ES-I3 (cell line): ENCODE results near the gene NDUFA5.

Experiments
- H3K36me3 ChIP-seq: 2 replicates; pipeline ENCODE4 v1.6.1; 2013; ENCODE audit warnings: mild to moderate bottlenecking, low read length, control low read depth, moderate library complexity; ENCODE audit not compliant: insufficient read depth
- H3K4me1 ChIP-seq: 2 replicates; pipeline ENCODE4 v1.6.1; 2013; ENCODE audit warnings: mild to moderate bottlenecking, control low read depth, low read length; ENCODE audit not compliant: insufficient read depth
- H3K9ac ChIP-seq: 2 replicates; pipeline ENCODE4 v1.6.1; 2013; ENCODE audit warnings: low read depth, mild to moderate bottlenecking, low read length, moderate library complexity
- H3K9me3 ChIP-seq: 2 replicates; pipeline ENCODE4 v1.6.1; 2013; ENCODE audit warnings: mild to moderate bottlenecking, low read length, moderate library complexity; ENCODE audit not compliant: control insufficient read depth, insufficient read depth

The NDUFA5 gene

GRCh38 chr7:123505221-123505620 is 52.4 kb downstream of the NDUFA5 start:
- no peaks in the 10 kb centered on the region; the same call in 1 of the 2 replicates for H3K9me3 ChIP-seq
- no peaks in the 10 kb centered on the region for H3K4me1 ChIP-seq
- H3K36me3 ChIP-seq: no peaks in the 10 kb centered on the region
- no peak overlapping the region for H3K9ac ChIP-seq

GRCh38 chr7:123502201-123502600 is 55.4 kb downstream of the NDUFA5 start:
- Histone ChIP-seq H3K4me1 (no peaks in the 10 kb centered on the region), H3K36me3 (no peaks in the 10 kb centered on the region), H3K9me3 (no peaks in the 10 kb centered on the region; the same call in 1 of the 2 replicates), H3K9ac (no peak overlapping the region)

- no peaks in the 10 kb centered on the region for H3K4me1 ChIP-seq
Observed at GRCh38 chr7:123500878-123501489, 56.6 kb downstream of the NDUFA5 start.

GRCh38 chr7:123499211-123499970 is 58.2 kb downstream of the NDUFA5 start:
- Histone ChIP-seq H3K36me3 (no peaks in the 10 kb centered on the region), H3K4me1 (no peaks in the 10 kb centered on the region), H3K9ac (no peak overlapping the region), H3K9me3 (no peaks in the 10 kb centered on the region)

More at GRCh38 chr7:123500878-123501489, 56.6 kb downstream of the NDUFA5 start:
- Histone ChIP-seq H3K9ac (no peak overlapping the region), H3K36me3 (no peaks in the 10 kb centered on the region), H3K9me3 (no peaks in the 10 kb centered on the region)

GRCh38 chr7:123498601-123499000 is 59.0 kb downstream of the NDUFA5 start:
- Histone ChIP-seq H3K4me1 (no peaks in the 10 kb centered on the region), H3K36me3 (no peaks in the 10 kb centered on the region), H3K9me3 (no peaks in the 10 kb centered on the region), H3K9ac (no peak overlapping the region)

- no peak overlapping the region for H3K9ac ChIP-seq
- H3K4me1 ChIP-seq: no peaks in the 10 kb centered on the region
- no peaks in the 10 kb centered on the region for H3K9me3 ChIP-seq
- H3K36me3 ChIP-seq: no peaks in the 10 kb centered on the region
Observed at GRCh38 chr7:123498031-123498430, 59.6 kb downstream of the NDUFA5 start.

- no peaks in the 10 kb centered on the region for H3K36me3 ChIP-seq
- H3K9ac ChIP-seq: no peak overlapping the region
- H3K4me1 ChIP-seq: no peaks in the 10 kb centered on the region
- H3K9me3 ChIP-seq: no peaks in the 10 kb centered on the region
Observed at GRCh38 chr7:123494193-123494796, 63.3 kb downstream of the NDUFA5 start.

- Histone ChIP-seq H3K9me3 (no peaks in the 10 kb centered on the region), H3K9ac (no peak overlapping the region), H3K36me3 (no peaks in the 10 kb centered on the region), H3K4me1 (no peaks in the 10 kb centered on the region)
Observed at GRCh38 chr7:123492485-123492884, 65.1 kb downstream of the NDUFA5 start.
